Motor neuron (in vitro differentiated cells): ENCODE data around the gene OPRM1. TPM values are rescaled to one million over a fixed set of nuclear protein-coding genes. Genes with fewer than 3 reads are reported as not detected.

ENCODE experiments used
- ATAC-seq, 8 experiments: fragments of 200-7000 bp; cut with Tn5 transposase; replicated peaks in 6 of 8; 2 replicates each; pipeline ENCODE4 v1.8.0; 2021; ENCODE audit warnings: mild to moderate bottlenecking in 8 of 8, moderate library complexity in 8 of 8
- H3K27ac ChIP-seq, 2 donors: fragments of 250-450 bp; sonication (Bioruptor Pico); 2 replicates each; pipeline ENCODE4 v1.9.0; 2021; ENCODE audit warnings: antibody characterized with exemption in 2 of 2, mild to moderate bottlenecking in 2 of 2, moderate library complexity in 1 of 2
- H3K4me1 ChIP-seq, 2 donors: fragments of 250-450 bp; sonication (Bioruptor Pico); replicated peaks in 1 of 2; 2 replicates each; pipeline ENCODE4 v1.6.1; 2021; ENCODE audit warnings: antibody characterized with exemption in 2 of 2, mild to moderate bottlenecking in 2 of 2, moderate library complexity in 1 of 2
- H3K4me3 ChIP-seq, 5 donors: fragments of 250-450 bp; sonication (Bioruptor Pico); 2 replicates each; pipeline ENCODE4 v1.9.0; 2021; ENCODE audit warnings: antibody characterized with exemption in 5 of 5, mild to moderate bottlenecking in 5 of 5, moderate library complexity in 4 of 5
- WGBS, 10 experiments: fragments of 450-650 bp; shearing (Covaris generic); methylation state at CpG; one replicate each; pipeline ENCODE4 v1.0.0; 2022; 5-methylcytosine and 5-hydroxymethylcytosine counted together
- in situ Hi-C, 9 experiments: fragments of 400-800 bp; cut with MboI; loops; one replicate each; pipeline ENCODE4 v1.15.0; 2021; ENCODE audit warnings: low sequenced_read_pairs in 9 of 9, low pct_unique_long_range_greater_than_20kb in 2 of 9; ENCODE audit not compliant: unreplicated experiment in 9 of 9
- total RNA-seq, 8 experiments: library from RNA; unstranded; fragments of 300-600 nt; gene quantifications; 2 replicates each; pipeline versions ENCODE4 v1.2.3 to v1.2.4, GENCODE V29; 2022

Gene OPRM1
- 1 to 10 TPM in 4 of 8 experiments, under 1 TPM in 2, not detected in 2; 0.13 to 2.6 (median 1.7) TPM for total RNA-seq

GRCh38 chr6:154039231-154039842 is at the start of gene OPRM1:
OPRM1 (plus strand) TSS chr6:154039240; CDS start chr6:154039545, 305 bp downstream.
- whole genome bisulfite sequencing, 10 experiments: 0 to 51% (median 4%) methylated on average over 4 to 16 of the region's 38 CpGs; no CpG with 5 or more reads in 5 of the 10 experiments
- H3K4me3 ChIP-seq: peak within 1 kb of the TSS; percentile 26 to 33 (median 28)
- no peaks in the 10 kb centered on the region for H3K4me1 ChIP-seq
- H3K27ac ChIP-seq: no peak within 1 kb of the TSS
- ATAC-seq: peak; percentile 34 to 93 (median 90)
- in situ Hi-C loops: no loop called here

- in situ Hi-C loops: no loop called here
- Histone ChIP-seq H3K27ac (no peak overlapping the region), H3K4me3 (no peak overlapping the region), H3K4me1 (peaks cover 0 to 6% of the 10 kb centered on the region in 2 donors)
- 0 to 100% (median 38%) methylated on average over 1 of the region's 1 CpG; no CpG with 5 or more reads in 4 of the 10 experiments for WGBS, 10 experiments
- no peak for ATAC-seq
These were observed 49.1 kb upstream of the OPRM1 start for GRCh38 chr6:153989989-153990388.

- no peak overlapping the region for H3K4me3 ChIP-seq
- peaks cover 0 to 6% of the 10 kb centered on the region in 2 donors for H3K4me1 ChIP-seq
- 0 to 100% (median 78%) methylated on average over 1 to 3 of the region's 3 CpGs for WGBS, 10 experiments
- no peak overlapping the region for H3K27ac ChIP-seq
- in situ Hi-C loops: no loop called here
- ATAC-seq: no peak
These were observed 45.0 kb upstream of the OPRM1 start for GRCh38 chr6:153994004-153994403.

GRCh38 chr6:153994811-153995210 is 44.2 kb upstream of the OPRM1 start:
- WGBS, 10 experiments: 16 to 100% (median 84%) methylated on average over 1 to 2 of the region's 2 CpGs; no CpG with 5 or more reads in 4 of the 10 experiments
- Histone ChIP-seq H3K4me1 (peaks cover 0 to 4% of the 10 kb centered on the region in 2 donors), H3K4me3 (no peak overlapping the region), H3K27ac (no peak overlapping the region)
- no peak for ATAC-seq
- in situ Hi-C loops: no loop called here

GRCh38 chr6:153997221-153997620 is 41.8 kb upstream of the OPRM1 start:
- Histone ChIP-seq H3K27ac (no peak overlapping the region), H3K4me3 (no peak overlapping the region), H3K4me1 (no peaks in the 10 kb centered on the region)
- WGBS, 10 experiments: 0 to 62% (median 50%) methylated on average over 1 to 3 of the region's 3 CpGs; no CpG with 5 or more reads in 1 of the 10 experiments
- in situ Hi-C loops: no loop called here
- ATAC-seq: no peak

GRCh38 chr6:154001494-154002285 is 37.4 kb upstream of the OPRM1 start:
- no peak for ATAC-seq
- in situ Hi-C loops: no loop called here
- no peak overlapping the region for H3K27ac ChIP-seq
- 0 to 94% (median 77%) methylated on average over 1 to 8 of the region's 10 CpGs; no CpG with 5 or more reads in 2 of the 10 experiments for WGBS, 10 experiments
- H3K4me3 ChIP-seq: no peak overlapping the region
- H3K4me1 ChIP-seq: no peaks in the 10 kb centered on the region

GRCh38 chr6:154002894-154003293 is 36.1 kb upstream of the OPRM1 start:
- 20 to 100% (median 80%) methylated on average over 1 to 5 of the region's 5 CpGs; no CpG with 5 or more reads in 3 of the 10 experiments for WGBS, 10 experiments
- Histone ChIP-seq H3K4me1 (no peaks in the 10 kb centered on the region), H3K27ac (no peak overlapping the region), H3K4me3 (no peak overlapping the region)
- no peak for ATAC-seq
- in situ Hi-C loops: no loop called here

- 0 to 100% (median 67%) methylated on average over 1 of the region's 1 CpG; no CpG with 5 or more reads in 5 of the 10 experiments for WGBS, 10 experiments
- Histone ChIP-seq H3K27ac (no peak overlapping the region), H3K4me3 (no peak overlapping the region), H3K4me1 (no peaks in the 10 kb centered on the region)
- in situ Hi-C loops: no loop called here
- ATAC-seq: no peak
These were observed 28.7 kb upstream of the OPRM1 start for GRCh38 chr6:154010371-154010770.

- in situ Hi-C loops: no loop called here
- no peak for ATAC-seq
- Histone ChIP-seq H3K4me1 (no peaks in the 10 kb centered on the region), H3K27ac (no peak overlapping the region), H3K4me3 (no peak overlapping the region)
- WGBS, 10 experiments: 0 to 100% (median 64%) methylated on average over 1 to 2 of the region's 2 CpGs
These were observed 26.2 kb upstream of the OPRM1 start for GRCh38 chr6:154012852-154013251.

GRCh38 chr6:154017786-154018185 is 21.3 kb upstream of the OPRM1 start:
- in situ Hi-C loops: no loop called here
- no peak overlapping the region for H3K4me3 ChIP-seq
- WGBS, 10 experiments: 0 to 88% (median 40%) methylated on average over 1 to 3 of the region's 3 CpGs; no CpG with 5 or more reads in 1 of the 10 experiments
- H3K4me1 ChIP-seq: no peaks in the 10 kb centered on the region
- ATAC-seq: no peak
- no peak overlapping the region for H3K27ac ChIP-seq

GRCh38 chr6:154030646-154031045 is 8.4 kb upstream of the OPRM1 start:
- H3K4me3 ChIP-seq: no peak overlapping the region
- H3K4me1 ChIP-seq: no peaks in the 10 kb centered on the region
- H3K27ac ChIP-seq: no peak overlapping the region
- in situ Hi-C loops: no loop called here
- no peak for ATAC-seq
- WGBS, 10 experiments: 0 to 100% (median 65%) methylated on average over 1 to 2 of the region's 2 CpGs

- no peak for ATAC-seq
- H3K4me3 ChIP-seq: no peak overlapping the region
- WGBS, 10 experiments: 0 to 100% (median 57%) methylated on average over 1 to 2 of the region's 2 CpGs; no CpG with 5 or more reads in 1 of the 10 experiments
- no peak overlapping the region for H3K27ac ChIP-seq
- H3K4me1 ChIP-seq: no peaks in the 10 kb centered on the region
- in situ Hi-C loops: no loop called here
These were observed 2.0 kb downstream of the OPRM1 start for GRCh38 chr6:154041001-154041400.

GRCh38 chr6:154053141-154053540 is 14.1 kb downstream of the OPRM1 start:
- no peak overlapping the region for H3K4me3 ChIP-seq
- 10 to 100% (median 76%) methylated on average over 1 of the region's 1 CpG; no CpG with 5 or more reads in 4 of the 10 experiments for WGBS, 10 experiments
- H3K27ac ChIP-seq: no peak overlapping the region
- H3K4me1 ChIP-seq: no peaks in the 10 kb centered on the region
- ATAC-seq: no peak
- in situ Hi-C loops: no loop called here
